GM10248 (cell line): ENCODE measurements around the gene CSTF1.

Source experiments
- CTCF ChIA-PET: fragments of 300-600 bp; sonication (Branson Sonifier 250); formaldehyde crosslinking; extraction: SDS; loops from one replicate; lab custom pipeline; 2021; ENCODE audit warnings: antibody characterized with exemption; lab: Yijun Ruan, JAX
- POLR2A ChIA-PET: fragments of 350-650 bp; sonication (Branson Sonifier 250); formaldehyde crosslinking; extraction: SDS; loops from one replicate; lab custom pipeline; 2020; ENCODE audit warnings: antibody characterized with exemption; lab: Yijun Ruan, JAX
- DNase-seq: peaks from one replicate; pipeline ENCODE4 v3.0.0; 2012; ENCODE audit errors: extremely low spot score
- CTCF ChIP-seq: IDR thresholded peaks from 2 replicates; pipeline ENCODE4 v1.5.1; 2012; ENCODE audit warnings: mild to moderate bottlenecking, low read depth; ENCODE audit errors: extremely low read depth, missing control alignments, control extremely low read depth

Gene CSTF1

DNA sequence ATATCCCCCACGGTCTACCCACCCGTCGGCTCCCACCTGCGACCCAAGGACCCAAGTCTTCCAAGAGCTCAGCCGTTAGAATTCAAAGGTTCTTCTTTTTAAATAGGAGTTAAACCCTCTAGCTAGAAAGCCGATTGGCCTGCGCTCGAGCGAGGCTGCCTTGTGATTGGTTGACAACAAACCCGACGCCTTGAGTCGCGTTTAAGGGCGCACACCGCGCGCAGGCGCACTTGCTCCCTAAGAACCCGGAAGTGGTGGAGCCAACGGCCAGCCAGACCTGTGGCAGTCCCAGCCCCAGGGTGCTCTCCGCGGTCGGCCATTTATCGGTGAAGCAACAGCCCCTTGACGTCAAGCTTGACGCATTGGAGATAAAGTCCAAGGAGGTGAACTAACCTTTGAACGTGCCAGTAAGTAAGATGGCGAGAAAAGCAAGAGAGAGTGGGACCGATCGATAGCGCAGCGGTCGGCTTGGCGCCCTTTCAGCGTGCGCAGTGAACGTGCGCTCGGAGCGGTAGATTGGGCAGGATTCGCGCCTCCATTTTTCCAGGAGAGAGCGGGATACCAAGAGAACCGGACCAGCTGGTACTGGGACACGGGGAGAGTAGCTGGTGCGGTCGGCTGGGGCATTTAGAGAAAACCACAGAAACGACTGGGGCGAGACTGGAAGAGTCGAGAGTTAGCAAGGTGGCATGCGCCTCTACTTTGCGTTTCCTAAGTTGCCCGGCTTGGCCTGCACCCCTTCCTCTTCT is at the start of gene CSTF1, which contains the start of gene AURKA:
Gene CSTF1 (plus strand): TSS at position 514 of the 749 bp plus-strand sequence. CDS start 2,908 bp downstream, outside the sequence.
Gene AURKA (minus strand): TSS at position 84 of the 749 bp plus-strand sequence. CDS start 4,018 bp downstream, outside the sequence.
- DNase-seq, result peak; percentile 100
- TF ChIP-seq CTCF, result no peak
- POLR2A ChIA-PET, result interaction anchor here (0.5 to 0.6 kb wide), 2 partner anchors 12 to 20 kb away, joined by 3 to 4 read pairs; no protein-coding TSS in a partner anchor
- CTCF ChIA-PET, result interaction anchor here (0.7 to 2.0 kb wide), 8 partner anchors 10 to 52 kb away, joined by 3 to 6 read pairs (median 4); partner anchors contain the start of gene FAM210B

DNA sequence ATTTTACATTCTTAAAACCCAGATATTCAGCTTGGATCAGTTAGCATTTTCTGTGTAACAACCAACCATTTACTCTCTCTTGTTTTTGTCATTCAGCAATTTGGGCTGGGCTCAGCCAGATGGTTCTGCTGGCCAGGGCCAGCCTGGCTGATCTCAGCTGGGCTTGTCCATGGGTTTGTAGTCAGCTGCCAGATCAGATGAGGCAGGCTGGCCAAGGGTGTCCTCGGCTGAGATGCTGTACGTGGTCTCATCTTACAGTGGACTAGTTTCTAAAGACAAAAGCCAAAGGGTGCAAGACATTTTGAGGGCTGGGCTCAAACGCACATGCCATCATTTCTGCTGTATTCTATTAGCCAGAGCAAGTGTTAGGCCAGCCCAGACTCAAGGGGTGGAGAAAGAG is 49.7 kb upstream of the CSTF1 start:
- no peak for DNase-seq
- POLR2A ChIA-PET, result no interaction called here
- TF ChIP-seq CTCF, result no peak
- CTCF ChIA-PET, result interaction anchor here (0.7 to 3.0 kb wide), 8 partner anchors 8 to 1695 kb away, joined by 3 to 12 read pairs (median 6); partner anchors contain the start of gene MC3R

DNA sequence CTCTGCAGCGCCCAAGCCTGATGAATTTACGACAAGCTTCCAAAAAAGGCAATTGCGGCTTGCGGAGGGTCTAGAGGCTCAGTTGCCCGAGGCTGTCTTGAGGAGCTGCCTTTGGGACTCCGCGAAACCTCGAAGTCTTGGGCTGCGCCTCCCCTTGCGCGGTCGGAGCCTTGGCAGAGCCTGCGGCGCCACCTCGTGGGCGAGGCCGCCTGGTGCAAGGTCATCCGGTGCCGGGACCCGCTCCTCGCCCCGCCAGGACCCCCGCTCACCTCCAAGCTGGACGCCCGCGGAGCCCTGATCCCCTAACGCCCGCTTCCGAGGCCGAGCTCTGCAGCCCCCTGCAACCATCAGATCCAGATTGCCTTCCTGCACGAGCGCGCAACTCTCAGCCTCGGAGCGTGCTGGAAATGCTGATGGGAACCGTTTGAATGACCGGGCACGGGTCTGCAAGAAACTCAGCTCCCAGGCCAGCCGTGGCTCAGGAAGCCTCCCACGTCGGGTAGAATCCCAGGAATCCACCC is 48.5 kb upstream of the CSTF1 start:
- peak; percentile 77 for DNase-seq
- peak; percentile 63 for TF ChIP-seq CTCF
- CTCF ChIA-PET, result interaction anchor here (0.6 to 3.0 kb wide), 16 partner anchors 9 to 1696 kb away, joined by 3 to 12 read pairs (median 4); partner anchors contain the start of genes FAM210B and MC3R
- POLR2A ChIA-PET, result no interaction called here

GRCh38 chr20:56345911-56346310 is 46.5 kb upstream of the CSTF1 start:
- POLR2A ChIA-PET, result no interaction called here
- no peak for DNase-seq
- TF ChIP-seq CTCF, result no peak
- CTCF ChIA-PET, result interaction anchor here (1.4 kb wide), 1 partner anchor 97 kb away, joined by 3 read pairs; the partner anchor contains the start of gene MC3R

DNA sequence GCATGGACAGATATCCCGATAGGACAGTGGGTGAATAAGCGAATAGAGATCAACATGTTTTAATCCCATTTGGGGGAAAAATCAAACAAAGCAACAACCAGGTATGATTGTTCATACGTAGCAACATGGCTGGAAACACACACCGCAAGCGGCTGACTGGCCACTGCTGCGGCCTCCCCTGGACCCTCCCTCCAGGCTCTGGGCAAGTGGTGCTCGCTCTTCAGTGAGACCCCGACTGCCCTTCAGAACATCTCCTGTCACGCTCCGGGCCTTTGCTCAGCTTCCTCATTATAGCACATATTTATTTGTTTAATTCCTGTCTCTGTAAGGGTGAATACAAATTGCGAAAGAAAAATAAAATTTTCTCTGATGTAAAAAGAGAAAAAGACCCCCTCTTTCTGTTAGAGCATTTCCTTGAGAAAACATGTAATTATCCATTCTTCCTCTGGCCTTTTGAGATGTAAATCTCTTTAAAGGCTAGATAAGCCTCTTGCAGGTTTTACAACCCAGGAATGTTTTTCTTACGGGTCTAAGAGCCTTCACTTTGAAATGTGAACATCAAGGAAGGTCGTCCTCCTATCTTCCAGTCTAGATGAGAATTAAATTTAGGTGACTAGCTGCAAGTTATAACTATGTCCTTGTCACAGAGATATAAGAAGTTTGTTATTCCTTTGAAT is 44.7 kb upstream of the CSTF1 start:
- CTCF ChIA-PET, result no interaction called here
- POLR2A ChIA-PET, result no interaction called here
- TF ChIP-seq CTCF, result no peak
- DNase-seq, result no peak

- no peak for DNase-seq
- ChIA-PET CTCF (no interaction called here), POLR2A (no interaction called here)
- TF ChIP-seq CTCF, result no peak
Observed at GRCh38 chr20:56348305-56348693, 44.1 kb upstream of the CSTF1 start.
